Endothelial cell (in vitro differentiated cells): ENCODE data around the gene TOM1L2. TPM values are rescaled to one million over a fixed set of nuclear protein-coding genes. Genes with fewer than 3 reads are reported as not detected.

Experiments
- DNase-seq: peaks from one replicate; pipeline ENCODE4 v3.0.0; 2021; ENCODE audit warnings: low spot score
- H3K27ac Mint-ChIP-seq: one replicate; pipeline ENCODE4 v1.8.0; 2021; ENCODE audit warnings: mixed read lengths, inconsistent platforms; ENCODE audit not compliant: unreplicated experiment
- H3K27me3 Mint-ChIP-seq: one replicate; pipeline ENCODE4 v1.8.0; 2021; ENCODE audit warnings: mild to moderate bottlenecking, moderate library complexity, mixed read lengths, inconsistent platforms; ENCODE audit not compliant: unreplicated experiment
- H3K36me3 Mint-ChIP-seq: one replicate; pipeline ENCODE4 v1.8.0; 2021; ENCODE audit warnings: mild to moderate bottlenecking, low read depth, mixed read lengths, inconsistent platforms; ENCODE audit not compliant: unreplicated experiment
- H3K4me1 Mint-ChIP-seq: one replicate; pipeline ENCODE4 v1.8.0; 2021; ENCODE audit warnings: mild to moderate bottlenecking, mixed read lengths, inconsistent platforms; ENCODE audit not compliant: unreplicated experiment
- H3K4me3 Mint-ChIP-seq: one replicate; pipeline ENCODE4 v1.8.0; 2021; ENCODE audit warnings: mild to moderate bottlenecking, mixed read lengths, inconsistent platforms; ENCODE audit not compliant: unreplicated experiment
- H3K9me3 Mint-ChIP-seq: one replicate; pipeline ENCODE4 v1.8.0; 2021; ENCODE audit warnings: mixed read lengths, inconsistent platforms; ENCODE audit not compliant: unreplicated experiment
- CTCF ChIP-seq: fragments of 200-600 bp; sonication (generic); IDR thresholded peaks from one replicate; pipeline ENCODE4 v1.5.0; 2021; ENCODE audit warnings: antibody characterized with exemption; ENCODE audit not compliant: unreplicated experiment
- total RNA-seq: library from RNA; stranded (reverse); fragmentation: NEBNext Ultra II Directional; extraction: Animal tissue kit (Norgen Biotek cat#: 25700); gene quantifications from one replicate; pipeline ENCODE4 v1.2.1, GENCODE V29; 2021; ENCODE audit not compliant: unreplicated experiment

The TOM1L2 gene
- total RNA-seq, 1 donor from 2014 or later, result 26.9 TPM

- Mint-ChIP-seq H3K4me1 (peaks cover 12% of the 10 kb centered on the region), H3K9me3 (no peaks in the 10 kb centered on the region), H3K4me3 (no peak overlapping the region), H3K27me3 (no peaks in the 10 kb centered on the region), H3K36me3 (no peaks in the 10 kb centered on the region), H3K27ac (no peak overlapping the region)
- DNase-seq, result no peak
- no peak for TF ChIP-seq CTCF
These were observed 42.4 kb downstream of the TOM1L2 start for GRCh38 chr17:17929655-17930380.

GRCh38 chr17:17928398-17929287 lies 43.6 kb downstream of the TOM1L2 start:
- peaks cover 13% of the 10 kb centered on the region for H3K4me1 Mint-ChIP-seq
- TF ChIP-seq CTCF, result no peak
- H3K4me3 Mint-ChIP-seq, result no peak overlapping the region
- H3K27me3 Mint-ChIP-seq, result peaks cover 4% of the 10 kb centered on the region
- no peaks in the 10 kb centered on the region for H3K9me3 Mint-ChIP-seq
- no peak overlapping the region for H3K27ac Mint-ChIP-seq
- H3K36me3 Mint-ChIP-seq, result no peaks in the 10 kb centered on the region
- no peak for DNase-seq

GRCh38 chr17:17926840-17927449 lies 45.3 kb downstream of the TOM1L2 start:
- TF ChIP-seq CTCF, result no peak
- peaks cover 21% of the 10 kb centered on the region for H3K4me1 Mint-ChIP-seq
- no peaks in the 10 kb centered on the region for H3K9me3 Mint-ChIP-seq
- peaks cover 6% of the 10 kb centered on the region for H3K27me3 Mint-ChIP-seq
- no peak overlapping the region for H3K27ac Mint-ChIP-seq
- H3K36me3 Mint-ChIP-seq, result no peaks in the 10 kb centered on the region
- H3K4me3 Mint-ChIP-seq, result no peak overlapping the region
- DNase-seq, result no peak

- DNase-seq, result no peak
- Mint-ChIP-seq H3K9me3 (no peaks in the 10 kb centered on the region), H3K4me3 (no peak overlapping the region), H3K27ac (no peak overlapping the region), H3K4me1 (peaks cover 29% of the 10 kb centered on the region), H3K36me3 (no peaks in the 10 kb centered on the region), H3K27me3 (peaks cover 8% of the 10 kb centered on the region)
- no peak for TF ChIP-seq CTCF
These were observed 46.2 kb downstream of the TOM1L2 start for GRCh38 chr17:17926036-17926435.
